ENCODE data around the gene PRTN3. TPM values are rescaled to one million over a fixed set of nuclear protein-coding genes. Genes with fewer than 3 reads are reported as not detected.

The PRTN3 gene
- total RNA-seq, 4 donors from 2014 or later: not detected

GRCh38 chr19:798415-799075, 42.3 kb upstream of the PRTN3 start:
- WGBS, 2 donors: 0% methylated on average over 1 to 20 of the region's 44 CpGs

GRCh38 chr19:799076-799881, 41.5 kb upstream of the PRTN3 start:
- WGBS, 2 donors: 7% methylated on average over 20 of the region's 28 CpGs; no CpG with 5 or more reads in 1 of the 2 donors
- peaks cover 8 to 50% (median 10%) of the 10 kb centered on the region in 3 donors for H3K36me3 ChIP-seq
- H3K27me3 ChIP-seq: no peaks in the 10 kb centered on the region
- peak overlapping the region; percentile 84 to 99 (median 96) for H3K4me3 ChIP-seq
- H3K4me1 ChIP-seq: peaks cover 61 to 80% (median 64%) of the 10 kb centered on the region in 3 donors
- TF ChIP-seq CTCF (IDR thresholded peaks at IDR 0.05) (no peak), POLR2A (IDR thresholded peaks at IDR 0.05) (no peak)
- DNase-seq: no peak
- H3K27ac ChIP-seq: peak overlapping the region; percentile 95 to 100 (median 100)
- intact Hi-C loops (cut with DNase I): no loop called here
- no peaks in the 10 kb centered on the region for H3K9me3 ChIP-seq

More at GRCh38 chr19:798415-799075, 42.3 kb upstream of the PRTN3 start:
- intact Hi-C loops (cut with DNase I): no loop called here
- Histone ChIP-seq H3K4me3 (peak overlapping the region; percentile 84 to 99 (median 96)), H3K4me1 (peaks cover 61 to 73% (median 64%) of the 10 kb centered on the region in 3 donors), H3K27ac (peak overlapping the region; percentile 95 to 100 (median 100)), H3K36me3 (peaks cover under 1 to 43% (median 5%) of the 10 kb centered on the region in 3 donors), H3K9me3 (no peaks in the 10 kb centered on the region), H3K27me3 (no peaks in the 10 kb centered on the region)
- DNase-seq: no peak
- TF ChIP-seq CTCF (IDR thresholded peaks at IDR 0.05) (no peak), POLR2A (IDR thresholded peaks at IDR 0.05) (no peak)

GRCh38 chr19:800360-801029, 40.3 kb upstream of the PRTN3 start:
- Histone ChIP-seq H3K27me3 (no peaks in the 10 kb centered on the region), H3K36me3 (peaks cover 20 to 62% (median 22%) of the 10 kb centered on the region in 3 donors), H3K9me3 (no peaks in the 10 kb centered on the region), H3K4me1 (peaks cover 60 to 86% (median 62%) of the 10 kb centered on the region in 3 donors), H3K27ac (peak overlapping the region; percentile 95 to 100 (median 100)), H3K4me3 (peak overlapping the region; percentile 13 to 99 (median 70))
- no peak for DNase-seq
- 0 to 19% methylated on average over 4 to 9 of the region's 17 CpGs for WGBS, 2 donors
- TF ChIP-seq POLR2A (IDR thresholded peaks at IDR 0.05) (no peak), CTCF (IDR thresholded peaks at IDR 0.05) (no peak)
- intact Hi-C loops (cut with DNase I): no loop called here

GRCh38 chr19:801030-801860, 39.6 kb upstream of the PRTN3 start:
- peaks cover 53 to 86% (median 55%) of the 10 kb centered on the region in 3 donors for H3K4me1 ChIP-seq
- H3K4me3 ChIP-seq: peak overlapping the region; percentile 13 to 99 (median 70)
- H3K27me3 ChIP-seq: no peaks in the 10 kb centered on the region
- intact Hi-C loops (cut with DNase I): no loop called here
- H3K36me3 ChIP-seq: peaks cover 27 to 70% (median 30%) of the 10 kb centered on the region in 3 donors
- H3K9me3 ChIP-seq: no peaks in the 10 kb centered on the region
- WGBS, 2 donors: 10 to 25% methylated on average over 4 to 8 of the region's 29 CpGs
- H3K27ac ChIP-seq: peak overlapping the region; percentile 95 to 100 (median 100)
- DNase-seq: no peak
- TF ChIP-seq POLR2A (IDR thresholded peaks at IDR 0.05) (no peak), CTCF (IDR thresholded peaks at IDR 0.05) (no peak)
